Progenitor cell of endocrine pancreas (in vitro differentiated cells): ENCODE results near the gene EPX. TPM values are rescaled to one million over a fixed set of nuclear protein-coding genes. Genes with fewer than 3 reads are reported as not detected.

Experiments
- DNase-seq: peaks from one replicate; pipeline ENCODE4 v3.0.0; 2021; ENCODE audit warnings: low spot score; ENCODE audit not compliant: unreplicated experiment
- H3K27ac Mint-ChIP-seq: 2 replicates; pipeline ENCODE4 v1.8.0; 2021; ENCODE audit warnings: mild to moderate bottlenecking, moderate library complexity, mixed read lengths
- H3K27me3 Mint-ChIP-seq: 2 replicates; pipeline ENCODE4 v1.8.0; 2021; ENCODE audit warnings: mixed read lengths
- H3K36me3 Mint-ChIP-seq: 2 replicates; pipeline ENCODE4 v1.8.0; 2022; ENCODE audit warnings: mixed read lengths; ENCODE audit not compliant: insufficient read depth
- H3K4me1 Mint-ChIP-seq: 2 replicates; pipeline ENCODE4 v1.8.0; 2021; ENCODE audit warnings: low read depth, mixed read lengths
- H3K4me3 Mint-ChIP-seq: 2 replicates; pipeline ENCODE4 v1.8.0; 2021; ENCODE audit warnings: low read depth, mild to moderate bottlenecking, moderate library complexity, mixed read lengths
- H3K9me3 Mint-ChIP-seq: 2 replicates; pipeline ENCODE4 v1.8.0; 2021; ENCODE audit warnings: low read depth, mixed read lengths
- total RNA-seq: library from RNA; stranded (reverse); gene quantifications from 2 replicates; pipeline ENCODE4 v1.2.1, GENCODE V29; 2021
- TF ChIP-seq, protein P1 (sequence below): fragments of 200-600 bp; sonication (generic); IDR thresholded peaks from one replicate; pipeline ENCODE4 v1.5.0; 2021; ENCODE audit warnings: antibody characterized with exemption, mild to moderate bottlenecking; ENCODE audit not compliant: unreplicated experiment

Gene EPX
- total RNA-seq, 1 donor from 2014 or later: not detected

DNA sequence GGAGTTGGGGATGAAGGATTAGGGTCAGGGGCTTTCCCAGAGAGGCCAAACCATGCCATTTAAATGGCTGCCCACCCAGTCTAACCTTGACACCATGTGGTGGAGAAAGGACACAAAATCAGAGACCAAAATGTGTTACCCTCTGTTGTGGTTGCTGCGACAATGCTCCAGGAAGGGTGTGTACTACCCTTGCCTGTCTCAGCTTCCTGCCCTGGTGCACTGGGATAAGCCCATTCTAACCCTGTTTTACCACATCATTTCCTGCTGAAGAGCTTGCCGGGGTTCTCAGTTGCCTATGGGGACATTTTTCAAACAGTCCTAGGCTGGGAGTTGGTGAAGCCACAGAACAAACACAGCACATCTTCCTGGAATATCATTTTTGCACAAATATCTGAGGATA, 39.5 kb upstream of the EPX start:
- no peak overlapping the region for H3K4me3 Mint-ChIP-seq
- no peak overlapping the region for H3K27ac Mint-ChIP-seq
- DNase-seq: no peak
- H3K36me3 Mint-ChIP-seq: no peaks in the 10 kb centered on the region
- H3K4me1 Mint-ChIP-seq: peaks cover 6% of the 10 kb centered on the region
- TF ChIP-seq, protein P1, sequence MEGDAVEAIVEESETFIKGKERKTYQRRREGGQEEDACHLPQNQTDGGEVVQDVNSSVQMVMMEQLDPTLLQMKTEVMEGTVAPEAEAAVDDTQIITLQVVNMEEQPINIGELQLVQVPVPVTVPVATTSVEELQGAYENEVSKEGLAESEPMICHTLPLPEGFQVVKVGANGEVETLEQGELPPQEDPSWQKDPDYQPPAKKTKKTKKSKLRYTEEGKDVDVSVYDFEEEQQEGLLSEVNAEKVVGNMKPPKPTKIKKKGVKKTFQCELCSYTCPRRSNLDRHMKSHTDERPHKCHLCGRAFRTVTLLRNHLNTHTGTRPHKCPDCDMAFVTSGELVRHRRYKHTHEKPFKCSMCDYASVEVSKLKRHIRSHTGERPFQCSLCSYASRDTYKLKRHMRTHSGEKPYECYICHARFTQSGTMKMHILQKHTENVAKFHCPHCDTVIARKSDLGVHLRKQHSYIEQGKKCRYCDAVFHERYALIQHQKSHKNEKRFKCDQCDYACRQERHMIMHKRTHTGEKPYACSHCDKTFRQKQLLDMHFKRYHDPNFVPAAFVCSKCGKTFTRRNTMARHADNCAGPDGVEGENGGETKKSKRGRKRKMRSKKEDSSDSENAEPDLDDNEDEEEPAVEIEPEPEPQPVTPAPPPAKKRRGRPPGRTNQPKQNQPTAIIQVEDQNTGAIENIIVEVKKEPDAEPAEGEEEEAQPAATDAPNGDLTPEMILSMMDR: no peak
- H3K27me3 Mint-ChIP-seq: peaks cover 88% of the 10 kb centered on the region
- no peaks in the 10 kb centered on the region for H3K9me3 Mint-ChIP-seq

DNA sequence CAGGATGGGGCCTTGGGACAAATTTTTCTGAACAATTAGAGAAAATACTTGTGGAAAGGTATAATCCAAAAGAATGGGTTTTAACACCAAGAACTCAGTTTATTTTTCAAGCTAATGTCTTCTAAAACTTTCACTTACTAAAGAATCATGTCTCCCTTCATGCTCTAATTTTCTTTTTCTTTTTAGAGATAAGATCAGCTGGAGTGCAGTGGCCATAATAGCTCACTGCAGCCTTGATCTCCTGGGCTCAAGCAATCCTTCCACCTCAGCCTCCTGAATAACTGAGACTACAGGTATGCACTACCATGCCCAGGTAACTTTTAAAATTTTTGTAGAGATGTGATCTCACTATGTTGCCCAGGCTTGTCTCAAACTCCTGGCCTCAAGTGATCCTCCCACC, 38.9 kb upstream of the EPX start:
- DNase-seq: no peak
- Mint-ChIP-seq H3K27me3 (peaks cover 83% of the 10 kb centered on the region), H3K4me1 (peaks cover 6% of the 10 kb centered on the region), H3K9me3 (no peaks in the 10 kb centered on the region), H3K4me3 (no peak overlapping the region), H3K36me3 (no peaks in the 10 kb centered on the region), H3K27ac (no peak overlapping the region)
- TF ChIP-seq, protein P1: no peak

DNA sequence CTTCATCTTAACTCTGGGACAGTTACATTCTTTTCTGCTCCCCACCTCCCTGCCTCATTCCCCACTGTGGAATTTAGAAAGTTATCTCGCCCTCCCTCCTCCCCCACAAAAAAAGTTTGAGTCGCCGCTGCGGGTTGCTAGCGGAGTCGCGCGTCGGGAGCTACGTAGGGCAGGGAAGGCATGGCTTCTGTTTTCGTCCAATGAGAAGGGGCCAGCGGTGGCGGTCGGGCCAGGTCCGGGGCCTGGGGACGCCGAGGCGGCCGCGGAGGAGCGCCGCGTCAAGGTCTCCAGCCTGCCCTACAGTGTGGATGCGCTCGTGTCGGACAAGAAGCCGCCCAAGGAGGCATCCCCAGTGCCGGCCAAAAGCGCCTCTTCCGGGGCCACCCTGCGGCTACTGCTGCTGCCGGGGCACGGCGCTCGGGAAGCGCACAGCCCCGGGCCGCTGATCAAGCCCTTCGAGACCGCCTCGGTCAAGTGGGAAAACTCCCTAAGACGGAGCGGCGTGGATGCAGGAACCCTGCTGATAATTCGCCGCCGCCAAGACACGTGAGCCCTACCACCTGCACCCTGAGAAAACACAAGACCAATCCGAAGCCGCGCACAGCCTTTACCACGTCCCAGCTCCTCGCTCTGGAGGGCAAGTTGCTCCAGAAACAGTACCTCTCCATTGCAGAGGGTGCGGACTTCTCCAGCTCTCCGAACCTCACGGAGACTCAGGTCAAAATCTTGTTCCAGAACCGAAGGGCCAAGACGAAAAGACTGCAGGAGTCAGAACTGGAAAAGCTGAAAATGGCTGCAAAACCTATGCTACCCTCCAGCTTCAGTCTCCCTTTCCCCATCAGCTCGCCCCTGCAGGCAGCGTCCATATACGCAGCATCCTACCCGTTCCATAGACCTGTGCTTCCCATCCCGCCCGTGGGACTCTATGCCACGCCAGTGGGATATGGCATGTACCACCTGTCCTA, 35.4 kb upstream of the EPX start:
- H3K27ac Mint-ChIP-seq: no peak overlapping the region
- TF ChIP-seq, protein P1: peak; percentile 26
- peaks cover 84% of the 10 kb centered on the region for H3K27me3 Mint-ChIP-seq
- H3K4me1 Mint-ChIP-seq: peaks cover 6% of the 10 kb centered on the region
- H3K4me3 Mint-ChIP-seq: peak overlapping the region; percentile 76
- no peak for DNase-seq
- no peaks in the 10 kb centered on the region for H3K9me3 Mint-ChIP-seq
- no peaks in the 10 kb centered on the region for H3K36me3 Mint-ChIP-seq

DNA sequence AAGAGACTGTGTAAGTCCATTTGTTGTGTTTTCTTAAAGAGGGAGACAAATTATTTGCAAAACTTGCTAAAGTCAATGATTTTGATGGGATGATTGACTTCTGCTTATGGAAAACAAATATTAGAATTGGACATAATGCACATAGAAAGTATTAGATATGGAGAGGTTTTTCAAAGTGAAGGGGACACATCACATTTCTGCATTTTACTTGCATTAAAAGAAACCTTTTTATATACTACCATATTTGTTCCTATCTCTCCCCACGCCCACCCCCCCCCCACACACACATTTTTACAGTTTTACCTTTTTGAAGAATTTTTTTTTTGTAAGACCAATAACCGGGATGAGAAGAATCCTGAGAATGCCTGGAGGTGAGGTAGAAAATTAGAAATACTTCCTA, 34.3 kb upstream of the EPX start:
- Mint-ChIP-seq H3K27ac (no peak overlapping the region), H3K4me1 (peaks cover 6% of the 10 kb centered on the region), H3K4me3 (no peak overlapping the region), H3K27me3 (peaks cover 83% of the 10 kb centered on the region), H3K36me3 (no peaks in the 10 kb centered on the region), H3K9me3 (no peaks in the 10 kb centered on the region)
- DNase-seq: no peak
- TF ChIP-seq, protein P1: no peak

DNA sequence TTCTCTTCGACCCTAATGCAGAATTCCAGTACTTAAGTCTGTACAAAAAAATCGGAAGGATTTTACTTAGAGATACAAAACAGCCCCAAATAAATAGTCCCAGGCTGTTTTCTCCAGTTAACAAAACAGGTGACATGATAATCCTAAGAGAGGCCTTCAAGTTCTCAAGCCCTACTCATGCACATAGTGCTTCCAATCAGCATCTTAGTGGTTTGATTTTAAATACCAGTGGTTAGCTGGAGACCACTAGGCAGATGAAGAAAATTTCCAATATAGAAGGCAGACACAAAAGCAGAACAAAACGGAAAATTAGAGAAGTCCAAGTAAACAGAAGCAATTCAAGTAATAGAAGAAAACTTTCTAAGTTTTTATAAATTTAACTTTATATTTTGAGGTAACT, 31.0 kb upstream of the EPX start:
- Mint-ChIP-seq H3K9me3 (no peaks in the 10 kb centered on the region), H3K27me3 (peaks cover 81% of the 10 kb centered on the region), H3K36me3 (no peaks in the 10 kb centered on the region), H3K27ac (no peak overlapping the region), H3K4me1 (peaks cover 6% of the 10 kb centered on the region), H3K4me3 (no peak overlapping the region)
- TF ChIP-seq, protein P1: no peak
- DNase-seq: no peak
